B cell (primary cell): Measurements from ENCODE around the gene ENG.

Experiments used
- EZH2 ChIP-seq: IDR thresholded peaks from 2 replicates; pipeline ENCODE4 v1.6.1; 2012; ENCODE audit warnings: borderline replicate concordance, low read depth, mild to moderate bottlenecking, moderate library complexity, low read length; ENCODE audit not compliant: insufficient read depth, poor library complexity, severe bottlenecking
- TF ChIP-seq, protein P1 (sequence below): fragments of 200-600 bp; IDR thresholded peaks from one replicate; pipeline ENCODE4 v1.8.0; 2022; ENCODE audit warnings: antibody characterized with exemption, mild to moderate bottlenecking

DNA sequence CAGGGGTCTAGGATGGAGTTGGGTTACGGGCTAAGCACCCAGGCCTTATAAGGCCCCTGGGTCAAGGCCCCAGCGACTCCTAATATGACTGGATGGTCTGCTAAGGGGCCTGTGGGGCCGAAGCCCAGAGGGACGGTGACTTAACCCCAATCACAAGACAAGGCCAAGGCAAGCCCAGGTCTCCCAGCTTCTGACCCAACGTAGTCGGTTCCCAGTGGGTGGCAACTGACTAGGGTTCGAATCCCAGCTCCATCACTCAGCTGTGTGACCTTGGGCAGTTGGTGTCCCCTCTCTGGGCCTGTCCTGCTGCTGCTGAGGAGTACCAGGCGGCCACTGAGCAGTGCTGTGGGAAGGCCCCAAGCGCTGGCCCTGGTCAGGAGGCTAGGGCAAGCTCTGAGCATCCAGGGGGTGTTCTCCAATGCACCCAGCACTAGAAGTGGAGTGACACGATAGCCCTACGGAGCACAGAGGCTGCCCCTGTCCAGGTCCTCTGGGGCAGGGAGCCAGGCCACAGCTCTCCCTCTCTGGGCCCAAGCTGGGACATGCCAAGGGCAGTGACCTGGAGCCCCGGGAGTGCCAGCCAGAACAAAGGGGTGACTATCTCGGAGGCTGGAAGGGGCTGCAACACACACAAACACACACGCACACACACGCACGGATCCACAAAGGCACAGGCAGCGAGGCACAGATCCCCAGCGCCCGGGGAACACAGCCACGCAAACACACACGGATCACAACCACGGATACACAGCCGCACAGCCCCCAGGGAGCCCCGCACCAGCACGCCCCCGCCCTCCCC lies 22.5 kb upstream of the ENG start:
- TF ChIP-seq, protein P1, sequence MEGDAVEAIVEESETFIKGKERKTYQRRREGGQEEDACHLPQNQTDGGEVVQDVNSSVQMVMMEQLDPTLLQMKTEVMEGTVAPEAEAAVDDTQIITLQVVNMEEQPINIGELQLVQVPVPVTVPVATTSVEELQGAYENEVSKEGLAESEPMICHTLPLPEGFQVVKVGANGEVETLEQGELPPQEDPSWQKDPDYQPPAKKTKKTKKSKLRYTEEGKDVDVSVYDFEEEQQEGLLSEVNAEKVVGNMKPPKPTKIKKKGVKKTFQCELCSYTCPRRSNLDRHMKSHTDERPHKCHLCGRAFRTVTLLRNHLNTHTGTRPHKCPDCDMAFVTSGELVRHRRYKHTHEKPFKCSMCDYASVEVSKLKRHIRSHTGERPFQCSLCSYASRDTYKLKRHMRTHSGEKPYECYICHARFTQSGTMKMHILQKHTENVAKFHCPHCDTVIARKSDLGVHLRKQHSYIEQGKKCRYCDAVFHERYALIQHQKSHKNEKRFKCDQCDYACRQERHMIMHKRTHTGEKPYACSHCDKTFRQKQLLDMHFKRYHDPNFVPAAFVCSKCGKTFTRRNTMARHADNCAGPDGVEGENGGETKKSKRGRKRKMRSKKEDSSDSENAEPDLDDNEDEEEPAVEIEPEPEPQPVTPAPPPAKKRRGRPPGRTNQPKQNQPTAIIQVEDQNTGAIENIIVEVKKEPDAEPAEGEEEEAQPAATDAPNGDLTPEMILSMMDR, result no peak
- TF ChIP-seq EZH2, result no peak
